ENCODE results near the gene GCSAM.

GCSAM gene

GRCh38 chr3:112128843-112129727 lies 4.0 kb downstream of the GCSAM start:
- no peak for DNase-seq

- no peak for DNase-seq
These were observed 5.2 kb downstream of the GCSAM start for GRCh38 chr3:112127522-112128494.

- no peak for DNase-seq
These were observed 6.5 kb downstream of the GCSAM start for GRCh38 chr3:112126511-112126911.

- no peak for DNase-seq
These were observed 8.0 kb downstream of the GCSAM start for GRCh38 chr3:112124907-112125607.

GRCh38 chr3:112123548-112123947 lies 9.5 kb downstream of the GCSAM start:
- DNase-seq: no peak

- DNase-seq: no peak
These were observed 10.2 kb downstream of the GCSAM start for GRCh38 chr3:112122870-112123269.

GRCh38 chr3:112121577-112122547 lies 11.2 kb downstream of the GCSAM start:
- DNase-seq: no peak

- no peak for DNase-seq
These were observed 12.8 kb downstream of the GCSAM start for GRCh38 chr3:112119962-112120836.

- no peak for DNase-seq
These were observed 15.0 kb downstream of the GCSAM start for GRCh38 chr3:112117841-112118571.

- no peak for DNase-seq
These were observed 15.6 kb downstream of the GCSAM start for GRCh38 chr3:112117415-112117814.

- no peak for DNase-seq
These were observed 16.3 kb downstream of the GCSAM start for GRCh38 chr3:112116748-112117186.

- no peak for DNase-seq
These were observed 17.2 kb downstream of the GCSAM start for GRCh38 chr3:112115806-112116383.

- DNase-seq: no peak
These were observed 17.8 kb downstream of the GCSAM start for GRCh38 chr3:112115161-112115739.

GRCh38 chr3:112114576-112115160 lies 18.4 kb downstream of the GCSAM start:
- no peak for DNase-seq

- peak in 1 of 2 experiments; percentile 42 for DNase-seq
These were observed 21.2 kb downstream of the GCSAM start for GRCh38 chr3:112111785-112112402.

- no peak for DNase-seq
These were observed 23.7 kb downstream of the GCSAM start for GRCh38 chr3:112109322-112109721.

GRCh38 chr3:112104774-112105173 lies 28.3 kb downstream of the GCSAM start:
- DNase-seq: no peak

GRCh38 chr3:112101916-112102315 lies 31.1 kb downstream of the GCSAM start:
- DNase-seq: no peak

Data from SW 1271 (cell line).